ENCODE results near the gene AQP2. TPM values are rescaled to one million over a fixed set of nuclear protein-coding genes. Genes with fewer than 3 reads are reported as not detected.
A peak's percentile ranks its signal among the peaks of the same experiment; 100 is the strongest.

Gene AQP2
- total RNA-seq, 4 donors from 2014 or later, result not detected

GRCh38 chr12:49956663-49957569, 6.4 kb downstream of the AQP2 start:
- no peak for DNase-seq
- Histone ChIP-seq H3K9me3 (no peaks in the 10 kb centered on the region), H3K27me3 (peaks cover 11 to 12% of the 10 kb centered on the region in 2 donors), H3K4me1 (peaks cover 0 to 8% of the 10 kb centered on the region in 2 donors), H3K4me3 (no peak overlapping the region), H3K27ac (no peak overlapping the region), H3K36me3 (no peaks in the 10 kb centered on the region)
- intact Hi-C loops (cut with DNase I; ENCODE audit: low total_unique reads), result no loop called here
- no peak for TF ChIP-seq POLR2A (IDR thresholded peaks at IDR 0.05)
- TF ChIP-seq CTCF (IDR thresholded peaks at IDR 0.05), result no peak

- H3K4me1 ChIP-seq, result peaks cover 0 to 8% of the 10 kb centered on the region in 2 donors
- H3K9me3 ChIP-seq, result no peaks in the 10 kb centered on the region
- no peak overlapping the region for H3K27ac ChIP-seq
- TF ChIP-seq POLR2A (IDR thresholded peaks at IDR 0.05) (no peak), CTCF (IDR thresholded peaks at IDR 0.05) (no peak)
- peaks cover 11 to 12% of the 10 kb centered on the region in 2 donors for H3K27me3 ChIP-seq
- intact Hi-C loops (cut with DNase I; ENCODE audit: low total_unique reads), result no loop called here
- DNase-seq, result no peak
- no peak overlapping the region for H3K4me3 ChIP-seq
- no peaks in the 10 kb centered on the region for H3K36me3 ChIP-seq
Measured at GRCh38 chr12:49957570-49957967, 7.0 kb downstream of the AQP2 start.

GRCh38 chr12:49959685-49960473, 9.3 kb downstream of the AQP2 start:
- intact Hi-C loops (cut with DNase I; ENCODE audit: low total_unique reads), result no loop called here
- no peak for TF ChIP-seq CTCF (IDR thresholded peaks at IDR 0.05)
- no peak for TF ChIP-seq POLR2A (IDR thresholded peaks at IDR 0.05)
- DNase-seq, result no peak
- H3K4me3 ChIP-seq, result no peak overlapping the region
- no peaks in the 10 kb centered on the region for H3K36me3 ChIP-seq
- H3K27me3 ChIP-seq, result peaks cover 11 to 12% of the 10 kb centered on the region in 2 donors
- no peaks in the 10 kb centered on the region for H3K9me3 ChIP-seq
- no peak overlapping the region for H3K27ac ChIP-seq
- H3K4me1 ChIP-seq, result peaks cover 0 to 8% of the 10 kb centered on the region in 2 donors

GRCh38 chr12:49960474-49961110, 10.1 kb downstream of the AQP2 start:
- Histone ChIP-seq H3K4me1 (peaks cover 0 to 8% of the 10 kb centered on the region in 2 donors), H3K27me3 (peaks cover 8 to 11% of the 10 kb centered on the region in 2 donors), H3K4me3 (peak overlapping the region in 1 of 2 donors; percentile 21), H3K36me3 (no peaks in the 10 kb centered on the region), H3K9me3 (no peaks in the 10 kb centered on the region), H3K27ac (no peak overlapping the region)
- intact Hi-C loops (cut with DNase I; ENCODE audit: low total_unique reads), result no loop called here
- TF ChIP-seq CTCF (IDR thresholded peaks at IDR 0.05) (no peak), POLR2A (IDR thresholded peaks at IDR 0.05) (no peak)
- DNase-seq, result no peak

Measured in uterus (tissue), 4 donors.